GM21723 (cell line): ENCODE measurements around the gene SUMF1.
"Not testable (repeated sequence)": the region's sequence is repeated elsewhere in the genome, so short reads cannot be mapped to it uniquely, and the experiment has no call there.

ENCODE experiments used
- ATAC-seq: cut with Tn5 transposase; IDR thresholded peaks from one replicate; pipeline ENCODE4 v1.9.1; 2021; ENCODE audit warnings: mild to moderate bottlenecking, moderate library complexity; ENCODE audit not compliant: unreplicated experiment

SUMF1 gene

GRCh38 chr3:4341336-4341675 lies 125.8 kb downstream of the SUMF1 start:
- no peak for ATAC-seq

- ATAC-seq: no peak
Observed at GRCh38 chr3:4340411-4341335, 126.4 kb downstream of the SUMF1 start.

GRCh38 chr3:4340077-4340410 lies 127.0 kb downstream of the SUMF1 start:
- no peak for ATAC-seq

GRCh38 chr3:4338751-4339150 lies 128.3 kb downstream of the SUMF1 start:
- no peak for ATAC-seq

- no peak for ATAC-seq
Observed at GRCh38 chr3:4336850-4337546, 130.1 kb downstream of the SUMF1 start.

- ATAC-seq: no peak
Observed at GRCh38 chr3:4335840-4336562, 131.1 kb downstream of the SUMF1 start.

GRCh38 chr3:4334548-4334947 lies 132.5 kb downstream of the SUMF1 start:
- ATAC-seq: no peak

GRCh38 chr3:4332991-4333390 lies 134.1 kb downstream of the SUMF1 start:
- ATAC-seq: no peak

GRCh38 chr3:4332574-4332973 lies 134.5 kb downstream of the SUMF1 start:
- no peak for ATAC-seq

GRCh38 chr3:4332111-4332510 lies 135.0 kb downstream of the SUMF1 start:
- ATAC-seq: no peak

- not testable (repeated sequence) for ATAC-seq
Observed at GRCh38 chr3:4329806-4330205, 137.3 kb downstream of the SUMF1 start.

- ATAC-seq: no peak
Observed at GRCh38 chr3:4326868-4327267, 140.2 kb downstream of the SUMF1 start.

- no peak for ATAC-seq
Observed at GRCh38 chr3:4323246-4324027, 143.6 kb downstream of the SUMF1 start.

GRCh38 chr3:4322635-4323034 lies 144.4 kb downstream of the SUMF1 start:
- ATAC-seq: no peak

GRCh38 chr3:4321732-4322131 lies 145.3 kb downstream of the SUMF1 start:
- ATAC-seq: no peak

- ATAC-seq: no peak
Observed at GRCh38 chr3:4320096-4320911, 146.8 kb downstream of the SUMF1 start.

GRCh38 chr3:4314688-4315087 lies 152.4 kb downstream of the SUMF1 start:
- no peak for ATAC-seq

GRCh38 chr3:4313606-4314293 lies 153.3 kb downstream of the SUMF1 start:
- no peak for ATAC-seq

GRCh38 chr3:4311496-4311895 lies 155.6 kb downstream of the SUMF1 start:
- no peak for ATAC-seq
